HCT116 (cell line): ENCODE results near the gene SORT1. TPM values are rescaled to one million over a fixed set of nuclear protein-coding genes. Genes with fewer than 3 reads are reported as not detected.

Source experiments
- ATAC-seq: fragments of 200-7000 bp; cut with Tn5 transposase; 2 replicates; pipeline ENCODE4 v1.9.1; 2020; ENCODE audit warnings: mild to moderate bottlenecking, moderate library complexity
- BruUV-seq: library from RNA; stranded (reverse); fragments of 400-500 nt; replicated peaks from 2 replicates; lab custom pipeline; 2021; lab: Mats Ljungman, UMichigan
- CTCF ChIA-PET: fragments of 300-600 bp; sonication (Branson Sonifier 250); formaldehyde crosslinking; loops from one replicate; lab custom pipeline; 2021; ENCODE audit warnings: antibody characterized with exemption; lab: Charles Lee
- POLR2A ChIA-PET: fragments of 300-600, 350-600 bp; sonication (Branson Sonifier 250); formaldehyde crosslinking; loops from one replicate; lab custom pipeline; 2021; ENCODE audit warnings: antibody characterized with exemption; lab: Charles Lee
- RAD21 ChIA-PET, 2 experiments: fragments of 300-600 bp; sonication (Branson Sonifier 250); formaldehyde crosslinking; loops; one replicate each; lab custom pipeline; 2023; ENCODE audit warnings: low total read pairs in 2 of 2; ENCODE audit not compliant: uncharacterized antibody in 2 of 2, unreplicated experiment in 2 of 2, low non-redundant PET in 1 of 2; lab: Charles Lee
- DNase-seq: peaks from one replicate; pipeline ENCODE4 v3.0.0-alpha.2; 2010; ENCODE audit warnings: low read depth, low spot score
- H2AFZ ChIP-seq: fragments of 200-600 bp; shearing (Covaris generic), sonication (generic); 2 replicates; pipeline ENCODE4 v1.6.1; 2017; ENCODE audit warnings: low read depth, mixed run types, mixed read lengths, antibody characterized with exemption, low read length; ENCODE audit not compliant: poor library complexity, severe bottlenecking
- H3K27ac ChIP-seq: 2 replicates; pipeline ENCODE4 v1.5.1; 2012; ENCODE audit warnings: low read depth, low read length
- H3K27me3 ChIP-seq: fragments of 200-600 bp; sonication (generic); 2 replicates; pipeline ENCODE4 v1.6.1; 2016; ENCODE audit warnings: mixed run types, low read length, mixed read lengths; ENCODE audit not compliant: insufficient read depth
- H3K36me3 ChIP-seq, 2 experiments: fragments of 200-500 bp in 1 of 2; fragments of 200-600 bp in 1 of 2; sonication (Bioruptor generic) in 1 of 2; sonication (generic) in 1 of 2; 2 replicates each; pipeline versions ENCODE4 v1.5.1 to v1.6.1; 2014 to 2016; ENCODE audit warnings: low read length in 2 of 2, inconsistent platforms in 1 of 2, mixed read lengths in 1 of 2, mixed run types in 1 of 2; ENCODE audit not compliant: insufficient read depth in 2 of 2, control insufficient read depth in 1 of 2
- H3K4me1 ChIP-seq, 2 experiments: fragments of 200-600 bp in 1 of 2; sonication (generic) in 1 of 2; 2 replicates each; pipeline versions ENCODE4 v1.5.1 to v1.6.1; 2012 to 2017; ENCODE audit warnings: low read length in 2 of 2, inconsistent platforms in 1 of 2, mild to moderate bottlenecking in 1 of 2, mixed read lengths in 1 of 2, mixed run types in 1 of 2, moderate library complexity in 1 of 2; ENCODE audit not compliant: insufficient read depth in 2 of 2, control insufficient read depth in 1 of 2
- H3K4me2 ChIP-seq: fragments of 200-600 bp; sonication (generic); 2 replicates; pipeline ENCODE4 v1.6.1; 2017; ENCODE audit warnings: mixed run types, low read length, mixed read lengths
- H3K4me3 ChIP-seq, 2 experiments: fragments of 200-600 bp in 1 of 2; sonication (generic) in 1 of 2; replicated peaks in 1 of 2; 2 replicates each; pipeline ENCODE4 v1.5.1; 2011 to 2016; ENCODE audit warnings: low read length in 2 of 2, control low read depth in 1 of 2, low read depth in 1 of 2, mild to moderate bottlenecking in 1 of 2, mixed read lengths in 1 of 2, mixed run types in 1 of 2
- H3K79me2 ChIP-seq: fragments of 200-600 bp; sonication (generic); 2 replicates; pipeline ENCODE4 v1.6.1; 2017; ENCODE audit warnings: mild to moderate bottlenecking, mixed run types, low read length, moderate library complexity, mixed read lengths; ENCODE audit not compliant: insufficient read depth
- H3K9ac ChIP-seq: fragments of 200-600 bp; sonication (generic); 2 replicates; pipeline ENCODE4 v1.6.1; 2016; ENCODE audit warnings: low read length, mixed read lengths
- H3K9me2 ChIP-seq: fragments of 200-600 bp; sonication (generic), shearing (Covaris generic); 2 replicates; pipeline ENCODE4 v1.6.1; 2017; ENCODE audit warnings: mixed run types, mild to moderate bottlenecking, moderate library complexity; ENCODE audit not compliant: insufficient read depth
- H3K9me3 ChIP-seq, 2 experiments: fragments of 200-500 bp in 1 of 2; fragments of 200-600 bp in 1 of 2; sonication (Bioruptor generic) in 1 of 2; sonication (generic) in 1 of 2; 2 replicates each; pipeline ENCODE4 v1.6.1; 2014 to 2017; ENCODE audit warnings: low read length in 2 of 2, mixed read lengths in 2 of 2, inconsistent platforms in 1 of 2, low read depth in 1 of 2, mild to moderate bottlenecking in 1 of 2, mixed run types in 1 of 2, moderate library complexity in 1 of 2; ENCODE audit not compliant: control insufficient read depth in 1 of 2, insufficient read depth in 1 of 2
- H4K20me1 ChIP-seq: fragments of 200-600 bp; sonication (generic), shearing (Covaris generic); 2 replicates; pipeline ENCODE4 v1.6.1; 2017; ENCODE audit warnings: mixed run types, mild to moderate bottlenecking, moderate library complexity; ENCODE audit not compliant: insufficient read depth
- CEBPB ChIP-seq: IDR thresholded peaks from 2 replicates; pipeline ENCODE4 v1.6.1; 2012; ENCODE audit warnings: low read depth
- CTCF ChIP-seq, 3 experiments: fragments of 200-600 bp in 1 of 3; sonication (generic) in 1 of 3; IDR thresholded peaks in 2 of 3; conservative IDR thresholded peaks in 1 of 3; 2 replicates each; pipeline ENCODE4 v1.5.1; 2012 to 2017; ENCODE audit warnings: low read depth in 2 of 3, low read length in 2 of 3, antibody characterized with exemption in 1 of 3, borderline replicate concordance in 1 of 3, control low read depth in 1 of 3, mild to moderate bottlenecking in 1 of 3, mixed read lengths in 1 of 3, mixed run types in 1 of 3, moderate library complexity in 1 of 3; ENCODE audit not compliant: insufficient read depth in 1 of 3
- ELF1 ChIP-seq: IDR thresholded peaks from 2 replicates; pipeline ENCODE4 v1.6.1; 2012; ENCODE audit warnings: low read depth, borderline replicate concordance
- EZH2phosphoT487 ChIP-seq: fragments of 200-600 bp; IDR thresholded peaks from 2 replicates; pipeline ENCODE4 v1.6.1; 2018; ENCODE audit warnings: antibody characterized with exemption, borderline replicate concordance
- JUND ChIP-seq: IDR thresholded peaks from 2 replicates; pipeline ENCODE4 v1.6.1; 2012
- MAX ChIP-seq: IDR thresholded peaks from 2 replicates; pipeline ENCODE4 v1.6.1; 2012
- SP1 ChIP-seq: IDR thresholded peaks from 2 replicates; pipeline ENCODE4 v1.6.1; 2012; ENCODE audit warnings: low read depth
- ZFX ChIP-seq: fragments of 450-650 bp; IDR thresholded peaks from 2 replicates; pipeline ENCODE4 v1.6.1; 2017
- intact Hi-C: fragments of 100-400 bp; cut with micrococcal nuclease; formaldehyde crosslinking; loops from 2 replicates; pipeline ENCODE4 v1.10.0; 2022
- total RNA-seq: library from RNA; stranded (reverse); gene quantifications from one replicate; pipeline ENCODE4 v1.2.1, GENCODE V29; 2021; ENCODE audit not compliant: unreplicated experiment
- TF ChIP-seq, protein P1 (sequence below): IDR thresholded peaks from 2 replicates; pipeline ENCODE4 v1.6.1; 2011; ENCODE audit warnings: mild to moderate bottlenecking, low read length, moderate library complexity; ENCODE audit not compliant: insufficient replicate concordance; ENCODE audit errors: extremely low read depth
- TF ChIP-seq, protein P2 (sequence below): IDR thresholded peaks from 2 replicates; pipeline ENCODE4 v1.6.1; 2012; ENCODE audit warnings: low read depth

Gene SORT1
- total RNA-seq, 1 experiment from 2014 or later: 20.2 TPM

DNA sequence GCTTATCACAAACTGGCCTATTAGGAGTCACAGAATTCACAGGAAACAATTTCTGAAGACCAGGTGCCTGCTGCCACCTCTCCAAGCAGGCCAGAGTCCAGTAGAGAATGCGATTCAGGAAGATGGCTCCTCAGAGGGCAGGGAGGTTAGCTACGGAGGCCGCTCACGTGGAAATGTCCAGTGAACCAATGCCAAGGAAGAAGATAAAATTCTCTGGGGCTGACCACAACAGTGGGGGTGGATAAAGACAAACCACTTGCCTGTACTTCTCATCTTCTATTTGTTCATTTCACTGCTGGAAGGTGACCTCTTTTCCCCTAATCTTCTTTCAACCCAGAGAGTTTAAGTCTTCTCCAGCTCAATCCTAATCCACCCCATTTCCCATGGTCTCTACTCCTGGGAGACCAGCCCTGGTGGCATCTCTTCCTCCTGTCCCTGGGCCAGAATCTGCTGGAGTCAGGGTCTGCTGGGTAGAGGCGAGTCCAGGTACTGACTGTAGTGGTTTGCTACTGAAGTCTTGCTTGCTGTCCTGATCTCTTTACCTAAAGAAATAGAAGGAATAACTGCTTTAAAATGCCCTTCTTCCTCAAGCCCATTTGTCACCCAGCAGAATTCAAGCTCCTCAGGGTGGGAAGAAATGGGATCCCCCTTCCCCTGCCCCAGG lies 118.0 kb downstream of the SORT1 start:
- Histone ChIP-seq H3K9me2 (no peaks in the 10 kb centered on the region), H3K4me3 (no peak overlapping the region), H3K36me3 (peaks cover 8 to 23% of the 10 kb centered on the region in 2 experiments; a peak in 2 of 4 replicates), H3K27ac (no peak overlapping the region), H4K20me1 (no peaks in the 10 kb centered on the region), H2AFZ (no peak overlapping the region), H3K79me2 (peaks cover 18% of the 10 kb centered on the region; the same call in 1 of the 2 replicates)
- ATAC-seq (no peak), DNase-seq (no peak)
- ChIA-PET CTCF (interaction anchor here (0.6 to 5.0 kb wide), 3 partner anchors 120 to 871 kb away, joined by 3 to 95 read pairs (median 11); partner anchors contain the start of genes SLC6A17 and SORT1), RAD21 (no interaction called here)
- no TSS peak for BruUV-seq
- TF ChIP-seq ELF1 (no peak), ZFX (no peak), JUND (no peak), CTCF (IDR thresholded peaks at IDR 0.05 in 2 of 3, conservative IDR thresholded peaks at IDR 0.05 in 1 of 3; ENCODE audit: borderline replicate concordance in 1 of 3, insufficient read depth in 1 of 3, low read depth in 2 of 3, low read length in 2 of 3) (no peak), MAX (no peak), SP1 (no peak), CEBPB (no peak), EZH2phosphoT487 (no peak)
- TF ChIP-seq, protein P1, sequence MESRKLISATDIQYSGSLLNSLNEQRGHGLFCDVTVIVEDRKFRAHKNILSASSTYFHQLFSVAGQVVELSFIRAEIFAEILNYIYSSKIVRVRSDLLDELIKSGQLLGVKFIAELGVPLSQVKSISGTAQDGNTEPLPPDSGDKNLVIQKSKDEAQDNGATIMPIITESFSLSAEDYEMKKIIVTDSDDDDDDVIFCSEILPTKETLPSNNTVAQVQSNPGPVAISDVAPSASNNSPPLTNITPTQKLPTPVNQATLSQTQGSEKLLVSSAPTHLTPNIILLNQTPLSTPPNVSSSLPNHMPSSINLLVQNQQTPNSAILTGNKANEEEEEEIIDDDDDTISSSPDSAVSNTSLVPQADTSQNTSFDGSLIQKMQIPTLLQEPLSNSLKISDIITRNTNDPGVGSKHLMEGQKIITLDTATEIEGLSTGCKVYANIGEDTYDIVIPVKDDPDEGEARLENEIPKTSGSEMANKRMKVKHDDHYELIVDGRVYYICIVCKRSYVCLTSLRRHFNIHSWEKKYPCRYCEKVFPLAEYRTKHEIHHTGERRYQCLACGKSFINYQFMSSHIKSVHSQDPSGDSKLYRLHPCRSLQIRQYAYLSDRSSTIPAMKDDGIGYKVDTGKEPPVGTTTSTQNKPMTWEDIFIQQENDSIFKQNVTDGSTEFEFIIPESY: no peak
- TF ChIP-seq, protein P2, sequence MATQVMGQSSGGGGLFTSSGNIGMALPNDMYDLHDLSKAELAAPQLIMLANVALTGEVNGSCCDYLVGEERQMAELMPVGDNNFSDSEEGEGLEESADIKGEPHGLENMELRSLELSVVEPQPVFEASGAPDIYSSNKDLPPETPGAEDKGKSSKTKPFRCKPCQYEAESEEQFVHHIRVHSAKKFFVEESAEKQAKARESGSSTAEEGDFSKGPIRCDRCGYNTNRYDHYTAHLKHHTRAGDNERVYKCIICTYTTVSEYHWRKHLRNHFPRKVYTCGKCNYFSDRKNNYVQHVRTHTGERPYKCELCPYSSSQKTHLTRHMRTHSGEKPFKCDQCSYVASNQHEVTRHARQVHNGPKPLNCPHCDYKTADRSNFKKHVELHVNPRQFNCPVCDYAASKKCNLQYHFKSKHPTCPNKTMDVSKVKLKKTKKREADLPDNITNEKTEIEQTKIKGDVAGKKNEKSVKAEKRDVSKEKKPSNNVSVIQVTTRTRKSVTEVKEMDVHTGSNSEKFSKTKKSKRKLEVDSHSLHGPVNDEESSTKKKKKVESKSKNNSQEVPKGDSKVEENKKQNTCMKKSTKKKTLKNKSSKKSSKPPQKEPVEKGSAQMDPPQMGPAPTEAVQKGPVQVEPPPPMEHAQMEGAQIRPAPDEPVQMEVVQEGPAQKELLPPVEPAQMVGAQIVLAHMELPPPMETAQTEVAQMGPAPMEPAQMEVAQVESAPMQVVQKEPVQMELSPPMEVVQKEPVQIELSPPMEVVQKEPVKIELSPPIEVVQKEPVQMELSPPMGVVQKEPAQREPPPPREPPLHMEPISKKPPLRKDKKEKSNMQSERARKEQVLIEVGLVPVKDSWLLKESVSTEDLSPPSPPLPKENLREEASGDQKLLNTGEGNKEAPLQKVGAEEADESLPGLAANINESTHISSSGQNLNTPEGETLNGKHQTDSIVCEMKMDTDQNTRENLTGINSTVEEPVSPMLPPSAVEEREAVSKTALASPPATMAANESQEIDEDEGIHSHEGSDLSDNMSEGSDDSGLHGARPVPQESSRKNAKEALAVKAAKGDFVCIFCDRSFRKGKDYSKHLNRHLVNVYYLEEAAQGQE: no peak
- TF ChIP-seq, all 23 proteins: peak for 0
- POLR2A ChIA-PET: no interaction called here
- no peak overlapping the region for H3K9ac ChIP-seq
- peaks cover 21 to 40% of the 10 kb centered on the region in 2 experiments; a peak in 3 of 4 replicates for H3K4me1 ChIP-seq
- intact Hi-C loops: no loop called here
- H3K27me3 ChIP-seq: no peaks in the 10 kb centered on the region
- no peak overlapping the region for H3K4me2 ChIP-seq
- no peaks in the 10 kb centered on the region for H3K9me3 ChIP-seq
